ENCODE measurements around the gene FHL3. TPM values are rescaled to one million over a fixed set of nuclear protein-coding genes. Genes with fewer than 3 reads are reported as not detected.

The FHL3 gene
- total RNA-seq = 23.4 TPM

GRCh38 chr1:38005195-38006007 is at the start of gene FHL3:
Gene FHL3, minus strand, starts transcription at chr1:38005514. Its CDS starts 6,102 bp downstream, at chr1:37999412.
- peak; percentile 30 for DNase-seq

GRCh38 chr1:38053416-38054091 is 48.2 kb upstream of the FHL3 start:
- DNase-seq = no peak

GRCh38 chr1:38052750-38053415 is 47.6 kb upstream of the FHL3 start:
- no peak for DNase-seq

GRCh38 chr1:38051079-38051543 is 45.8 kb upstream of the FHL3 start:
- no peak for DNase-seq

GRCh38 chr1:38050397-38051078 is 45.2 kb upstream of the FHL3 start:
- no peak for DNase-seq

GRCh38 chr1:38047603-38048141 is 42.4 kb upstream of the FHL3 start:
- DNase-seq = no peak

- DNase-seq = peak; percentile 55
Measured at GRCh38 chr1:38046884-38047602, 41.7 kb upstream of the FHL3 start.

- no peak for DNase-seq
Measured at GRCh38 chr1:38046333-38046883, 41.1 kb upstream of the FHL3 start, which contains the start of gene POU3F1. Gene POU3F1, minus strand, starts transcription at chr1:38046793. Its CDS starts 50 bp downstream, at chr1:38046743.

GRCh38 chr1:38045401-38046332 is 40.4 kb upstream of the FHL3 start:
- no peak for DNase-seq

GRCh38 chr1:38044221-38045215 is 39.2 kb upstream of the FHL3 start:
- no peak for DNase-seq

- DNase-seq = no peak
Measured at GRCh38 chr1:38043036-38043747, 37.9 kb upstream of the FHL3 start.

- DNase-seq = no peak
Measured at GRCh38 chr1:38041936-38042834, 36.9 kb upstream of the FHL3 start.

- no peak for DNase-seq
Measured at GRCh38 chr1:38039331-38040088, 34.2 kb upstream of the FHL3 start.

- DNase-seq = no peak
Measured at GRCh38 chr1:38038861-38039260, 33.5 kb upstream of the FHL3 start.

- no peak for DNase-seq
Measured at GRCh38 chr1:38037221-38037939, 32.1 kb upstream of the FHL3 start.
